HG02970 (cell line): ENCODE results near the gene AMPD3.

Source experiments
- ATAC-seq: cut with Tn5 transposase; IDR thresholded peaks from one replicate; pipeline ENCODE4 v1.9.1; 2021; ENCODE audit warnings: mild to moderate bottlenecking, moderate library complexity, moderate number of reproducible peaks; ENCODE audit not compliant: unreplicated experiment, low FRiP score

Gene AMPD3

GRCh38 chr11:10500757-10501684, 46.0 kb downstream of the AMPD3 start:
- ATAC-seq = no peak

- no peak for ATAC-seq
Measured at GRCh38 chr11:10502065-10502680, 47.1 kb downstream of the AMPD3 start.

GRCh38 chr11:10502770-10503169, 47.7 kb downstream of the AMPD3 start:
- no peak for ATAC-seq

- no peak for ATAC-seq
Measured at GRCh38 chr11:10503221-10503620, 48.2 kb downstream of the AMPD3 start.

GRCh38 chr11:10503777-10504480, 48.9 kb downstream of the AMPD3 start:
- ATAC-seq = no peak

GRCh38 chr11:10504490-10504889, 49.4 kb downstream of the AMPD3 start:
- no peak for ATAC-seq

- ATAC-seq = no peak
Measured at GRCh38 chr11:10505278-10506007, 50.4 kb downstream of the AMPD3 start.

- ATAC-seq = no peak
Measured at GRCh38 chr11:10506008-10506370, 50.9 kb downstream of the AMPD3 start.

GRCh38 chr11:10511181-10511621, 56.1 kb downstream of the AMPD3 start:
- ATAC-seq = no peak

- ATAC-seq = no peak
Measured at GRCh38 chr11:10514202-10514601, 59.1 kb downstream of the AMPD3 start.

GRCh38 chr11:10514709-10515108, 59.6 kb downstream of the AMPD3 start:
- no peak for ATAC-seq

- ATAC-seq = no peak
Measured at GRCh38 chr11:10515418-10515817, 60.4 kb downstream of the AMPD3 start.

GRCh38 chr11:10518123-10518522, 63.1 kb downstream of the AMPD3 start:
- no peak for ATAC-seq

GRCh38 chr11:10518891-10519290, 63.8 kb downstream of the AMPD3 start:
- ATAC-seq = no peak

GRCh38 chr11:10519630-10520029, 64.6 kb downstream of the AMPD3 start:
- ATAC-seq = no peak

GRCh38 chr11:10520562-10520961, 65.5 kb downstream of the AMPD3 start:
- no peak for ATAC-seq

- no peak for ATAC-seq
Measured at GRCh38 chr11:10522276-10522675, 67.2 kb downstream of the AMPD3 start.

- no peak for ATAC-seq
Measured at GRCh38 chr11:10522921-10523320, 67.9 kb downstream of the AMPD3 start.

GRCh38 chr11:10524471-10524870, 69.4 kb downstream of the AMPD3 start:
- no peak for ATAC-seq
